ENCODE data around the gene TREH.

TREH gene

DNA sequence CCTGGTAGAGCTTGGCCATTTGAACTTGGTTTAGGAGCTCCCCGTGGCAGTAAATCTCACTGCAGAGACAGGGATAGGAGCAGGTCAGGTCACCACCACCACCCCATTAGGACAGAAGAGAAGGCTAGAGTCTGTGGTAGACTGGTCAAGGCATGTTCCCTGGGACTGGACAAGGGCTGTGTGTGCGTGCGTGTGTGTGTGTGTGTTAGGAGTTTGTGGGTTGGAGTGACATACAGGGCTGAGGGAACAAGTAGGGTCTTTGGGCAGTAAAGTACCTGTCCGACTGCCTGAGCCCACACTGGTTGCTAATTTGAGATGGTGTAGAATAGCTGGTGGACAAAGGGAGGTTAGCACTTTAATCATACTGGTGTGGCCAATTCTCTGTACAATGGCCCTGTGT lies 16.1 kb downstream of the TREH start:
- DNase-seq: no peak

DNA sequence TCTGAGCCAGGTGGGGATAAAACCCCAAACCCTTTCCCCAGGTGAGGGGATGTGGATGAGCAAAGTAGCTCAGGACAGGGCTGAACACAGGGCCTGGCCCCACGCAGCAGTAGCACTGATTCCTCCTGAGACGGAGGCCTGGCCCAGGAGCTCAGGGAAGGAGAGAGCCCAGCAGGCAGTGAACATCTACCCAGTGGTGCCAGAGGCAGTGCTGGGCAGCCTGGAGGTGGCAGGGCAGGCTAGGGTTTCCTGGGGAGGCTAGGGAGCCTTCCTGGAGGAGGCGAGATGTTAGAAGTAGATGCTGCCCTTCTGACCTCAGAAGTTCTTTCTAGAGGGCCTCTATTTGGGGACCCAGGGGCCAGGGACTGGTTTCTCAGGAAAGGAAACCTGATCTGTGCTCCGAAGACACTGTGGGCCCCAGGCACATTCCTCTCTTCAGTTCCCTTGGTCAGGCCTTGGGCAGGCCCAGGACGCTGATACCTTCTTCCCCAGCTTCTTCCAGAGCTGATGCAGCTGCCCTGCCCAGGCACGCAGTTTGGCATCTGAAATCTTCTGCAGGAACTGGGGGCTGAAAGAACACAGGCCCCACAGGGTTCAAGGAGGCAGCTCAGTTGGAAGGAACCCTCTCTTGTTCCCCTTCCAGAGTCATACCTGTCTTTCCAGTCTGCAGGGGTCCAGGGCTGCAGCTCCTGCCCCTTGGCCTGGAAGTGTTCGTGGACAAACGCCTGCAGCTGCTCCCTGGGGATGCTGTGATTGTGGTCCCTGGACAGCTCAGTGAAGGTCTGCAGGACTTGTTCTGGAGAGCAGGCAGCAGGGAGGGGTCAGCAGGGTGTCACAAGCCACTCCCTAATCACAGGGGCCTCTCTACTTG lies 16.8 kb downstream of the TREH start:
- no peak for DNase-seq

DNA sequence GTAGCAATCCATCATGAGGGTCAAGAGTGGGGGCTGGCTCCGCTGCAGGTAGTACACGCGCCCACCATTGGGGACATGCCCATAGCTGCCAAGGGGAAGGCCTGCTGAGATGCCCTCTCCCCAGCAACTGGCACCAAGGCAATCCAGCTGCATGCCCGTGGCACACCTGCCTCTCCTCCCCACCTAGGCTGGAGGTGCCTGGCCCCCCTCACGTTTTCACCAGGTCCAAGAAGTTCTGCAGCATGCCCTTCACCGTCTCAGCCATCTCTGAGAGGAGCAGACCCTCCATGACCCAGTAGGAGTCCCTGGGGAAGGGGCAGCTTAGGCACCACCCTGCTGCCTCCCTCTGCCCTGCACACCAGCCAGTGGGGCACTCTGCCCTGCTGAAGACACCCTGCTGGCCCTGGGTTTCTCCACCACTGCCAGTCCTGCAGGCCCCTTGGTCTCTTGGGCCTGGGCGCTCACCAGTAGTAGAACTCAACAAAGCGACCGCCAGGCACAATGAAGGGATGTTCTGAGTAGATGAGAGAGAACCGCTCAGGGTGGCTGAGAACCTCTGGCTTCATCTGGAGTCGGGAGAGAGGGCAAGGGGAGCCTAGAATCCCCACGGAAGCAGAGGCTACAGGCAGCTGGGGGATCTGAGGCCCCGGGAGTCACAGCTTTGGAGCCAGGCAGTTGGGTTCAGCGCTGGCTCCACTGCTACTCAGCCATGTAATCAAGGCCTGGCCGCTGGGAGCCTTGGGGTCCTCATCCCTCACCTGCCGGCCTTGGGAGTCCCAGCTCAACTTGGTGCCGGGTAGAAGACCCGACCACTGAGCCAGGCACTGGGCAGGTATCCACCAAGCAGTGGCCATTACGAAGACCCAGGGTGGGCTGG lies 17.8 kb downstream of the TREH start:
- no peak for DNase-seq

DNA sequence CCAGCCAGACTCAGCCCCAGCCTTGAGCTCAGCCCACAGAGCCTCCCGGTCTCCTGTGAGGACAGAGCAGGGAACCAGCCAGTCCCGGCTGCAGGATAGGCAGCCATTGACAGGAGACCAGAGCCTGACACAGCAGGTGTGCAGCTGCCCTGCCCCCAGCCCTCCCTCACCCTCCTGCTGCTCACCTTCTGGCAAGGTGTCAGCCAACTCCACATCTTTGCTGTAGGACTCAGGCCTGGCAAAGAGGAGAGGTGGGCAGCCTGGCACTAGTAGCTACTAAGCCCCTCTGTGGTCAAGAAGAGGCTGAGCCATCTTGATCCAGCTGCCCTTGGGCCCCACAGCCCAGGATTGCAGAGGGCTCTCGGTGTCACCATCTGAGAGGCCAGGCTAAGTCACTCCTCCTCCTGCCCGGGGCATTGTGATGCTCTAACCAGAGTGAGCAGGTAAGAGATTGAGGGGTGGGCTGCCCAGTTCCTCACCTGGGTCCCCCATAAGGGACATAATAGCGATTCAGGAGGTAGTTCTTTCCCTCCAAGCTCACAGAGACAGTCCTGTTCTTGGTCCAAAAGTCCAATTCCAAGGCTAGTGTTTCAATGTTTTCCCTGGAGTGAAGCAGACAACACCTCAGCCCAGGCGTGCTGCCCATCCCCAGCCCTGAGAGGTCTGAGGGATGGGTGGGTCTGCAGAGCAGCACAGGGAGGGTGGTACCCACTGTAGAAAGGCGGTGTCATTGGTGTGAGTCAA lies 18.6 kb downstream of the TREH start:
- no peak for DNase-seq

DNA sequence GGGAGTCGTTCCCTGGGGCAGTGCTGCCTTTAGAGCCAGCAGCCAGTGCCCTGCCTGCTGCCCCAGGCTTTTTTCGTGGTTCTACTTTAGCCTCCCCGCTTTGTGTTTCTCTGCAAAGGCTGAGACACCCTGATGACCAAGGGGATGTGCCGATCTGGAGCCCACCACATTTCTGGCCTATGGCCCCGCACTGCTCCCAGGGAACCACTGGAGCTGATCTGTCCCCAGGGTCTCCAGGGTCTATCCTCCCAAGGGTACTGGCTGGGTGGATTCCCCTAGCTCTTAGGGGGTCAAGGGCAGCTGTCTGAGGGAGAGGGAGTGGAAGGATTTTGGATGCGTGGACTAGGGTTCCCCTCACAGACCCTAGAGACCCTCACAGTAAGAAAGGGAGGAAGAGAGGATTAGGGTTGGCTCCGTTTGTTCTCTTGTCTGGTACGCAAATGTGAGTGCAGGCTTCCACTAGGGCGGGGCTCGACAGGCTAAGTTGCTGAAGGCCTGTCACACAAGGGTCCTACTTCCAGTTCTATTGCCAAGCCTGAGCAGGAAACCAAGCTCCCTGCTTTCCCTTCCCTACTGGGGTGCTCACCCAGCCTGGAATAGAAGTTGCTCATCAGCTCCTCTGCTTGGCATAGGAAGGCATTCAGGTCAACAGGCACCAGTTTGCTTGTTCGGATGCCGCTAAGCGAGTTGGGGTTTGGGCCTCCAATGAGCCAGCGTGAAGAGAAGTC lies 19.3 kb downstream of the TREH start:
- no peak for DNase-seq

DNA sequence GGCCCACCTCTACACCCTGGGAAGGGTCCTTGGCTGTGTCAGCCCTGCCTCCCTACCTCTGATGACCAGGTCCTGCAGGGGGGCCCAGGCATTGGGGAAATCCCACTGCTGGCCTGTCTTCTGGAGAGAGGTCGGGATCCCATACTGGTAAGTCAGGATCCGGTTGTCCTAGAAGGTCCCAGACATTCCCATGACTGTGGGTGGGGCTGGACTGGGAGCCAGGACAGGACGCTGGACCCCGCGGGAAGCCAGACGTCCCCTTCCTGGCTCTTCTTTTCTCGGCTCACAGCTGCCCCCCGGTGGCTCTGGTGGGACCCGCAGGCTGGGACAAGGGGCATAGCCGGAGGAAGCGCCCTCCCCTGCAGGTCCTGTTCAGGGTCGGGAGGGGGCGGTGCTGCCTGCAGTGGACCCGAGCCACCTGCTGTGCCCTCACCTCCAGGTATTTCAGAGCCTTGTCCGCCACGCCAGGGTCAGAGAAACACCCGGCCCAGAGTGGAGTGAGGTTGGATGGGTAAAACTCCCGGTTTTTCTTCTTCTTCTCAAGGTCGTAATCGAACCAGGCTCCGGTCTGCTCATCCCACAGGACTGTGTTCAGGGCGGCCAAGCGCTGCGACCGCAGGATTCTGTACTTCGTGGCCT lies 20.0 kb downstream of the TREH start:
- DNase-seq: peak; percentile 21 to 68

DNA sequence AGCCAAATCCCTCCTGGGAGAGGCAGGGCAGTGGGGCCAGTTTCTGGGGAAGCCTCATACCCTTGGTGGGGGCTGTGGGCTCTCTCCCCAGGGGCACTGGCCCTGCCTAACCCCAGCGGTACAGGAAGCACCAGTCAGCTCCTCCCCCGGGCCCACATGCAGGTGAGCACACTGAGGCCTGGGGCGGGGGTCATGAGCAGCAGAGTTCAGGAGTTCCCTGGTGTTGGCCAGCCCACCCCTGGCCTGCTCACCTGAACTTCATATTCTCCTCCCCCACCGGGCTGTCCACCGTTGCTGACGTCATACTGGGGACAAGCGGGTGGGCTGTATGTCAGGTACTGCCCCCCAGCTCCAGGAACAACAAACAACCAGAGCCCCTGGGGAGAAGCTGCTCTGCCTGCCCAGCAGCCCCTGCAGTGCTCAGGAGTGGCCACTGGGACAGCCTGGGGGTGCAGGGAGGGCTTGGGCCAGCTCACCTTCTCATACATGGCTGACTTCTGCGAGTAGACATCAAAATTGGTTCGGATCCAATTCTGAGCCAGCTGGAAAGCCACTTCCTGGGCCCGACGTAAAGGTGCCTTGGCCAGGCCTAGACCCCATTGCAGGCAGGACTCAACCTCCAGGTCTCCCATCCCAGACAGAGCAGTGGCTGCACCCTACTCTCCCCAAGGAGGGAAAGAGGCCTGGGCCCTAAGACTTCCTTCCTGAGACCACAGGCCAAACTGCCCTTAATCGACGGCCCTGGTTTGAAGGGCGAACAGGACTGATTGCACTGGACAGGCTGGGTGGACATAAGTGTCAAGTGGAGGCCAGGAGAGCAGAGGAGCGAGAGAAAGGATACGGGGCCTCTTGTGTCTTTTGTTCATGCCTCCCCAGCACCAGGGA lies 20.8 kb downstream of the TREH start:
- DNase-seq: no peak

DNA sequence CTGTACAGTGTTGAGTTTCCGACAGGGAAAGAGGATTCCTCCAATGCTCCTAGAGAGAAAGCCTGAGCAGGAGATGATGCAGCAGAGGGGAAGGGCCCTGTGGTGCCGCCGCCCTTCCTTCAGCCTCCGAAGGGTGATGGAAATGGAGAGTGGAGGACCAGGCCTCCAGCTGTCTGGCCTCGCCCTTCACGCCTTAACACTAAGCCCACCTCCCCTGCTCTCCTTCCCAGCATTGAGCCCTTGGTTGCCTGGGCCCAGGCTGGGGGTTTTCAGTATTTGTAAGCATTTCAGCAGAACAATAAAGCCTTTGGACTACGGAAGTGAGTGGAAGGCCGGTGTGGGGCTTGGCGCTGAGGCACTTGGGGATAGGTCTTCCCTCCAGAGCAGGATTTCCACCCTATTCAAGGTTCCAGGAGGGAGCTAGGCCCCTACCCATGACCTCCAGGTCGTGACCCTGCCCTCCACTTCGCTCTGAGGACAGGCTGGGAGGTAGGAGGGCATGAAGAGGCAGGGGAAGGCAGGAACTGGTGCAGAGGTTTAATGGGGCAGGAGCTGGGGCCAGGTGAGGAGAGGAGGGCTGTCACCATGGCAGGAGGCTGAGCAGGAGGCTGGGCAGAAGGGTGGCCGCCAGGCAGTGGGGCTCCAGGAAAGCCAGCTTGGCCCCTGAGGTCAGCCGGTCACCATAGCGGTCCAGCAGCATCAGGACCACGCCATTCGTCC lies 21.6 kb downstream of the TREH start:
- no peak for DNase-seq

DNA sequence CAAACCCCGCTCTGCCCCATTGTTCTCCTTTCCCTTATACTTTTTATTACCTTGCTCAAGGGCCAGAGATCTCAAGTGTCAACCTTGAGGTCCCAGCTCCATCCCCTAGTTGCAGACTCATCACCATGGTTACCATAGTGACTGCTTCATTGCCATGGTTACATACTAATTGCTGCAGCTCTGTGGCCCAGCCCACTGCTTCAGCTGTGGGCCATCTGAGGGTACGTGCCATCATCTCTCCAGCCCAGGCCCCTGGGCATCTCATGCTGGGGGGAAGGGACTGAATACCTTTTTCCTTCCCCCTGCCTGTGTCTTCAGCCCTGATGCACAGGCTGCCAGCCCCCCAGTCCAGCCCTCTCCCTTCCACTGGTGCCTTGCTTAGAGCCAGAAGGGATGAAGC lies 22.2 kb downstream of the TREH start:
- DNase-seq: no peak

DNA sequence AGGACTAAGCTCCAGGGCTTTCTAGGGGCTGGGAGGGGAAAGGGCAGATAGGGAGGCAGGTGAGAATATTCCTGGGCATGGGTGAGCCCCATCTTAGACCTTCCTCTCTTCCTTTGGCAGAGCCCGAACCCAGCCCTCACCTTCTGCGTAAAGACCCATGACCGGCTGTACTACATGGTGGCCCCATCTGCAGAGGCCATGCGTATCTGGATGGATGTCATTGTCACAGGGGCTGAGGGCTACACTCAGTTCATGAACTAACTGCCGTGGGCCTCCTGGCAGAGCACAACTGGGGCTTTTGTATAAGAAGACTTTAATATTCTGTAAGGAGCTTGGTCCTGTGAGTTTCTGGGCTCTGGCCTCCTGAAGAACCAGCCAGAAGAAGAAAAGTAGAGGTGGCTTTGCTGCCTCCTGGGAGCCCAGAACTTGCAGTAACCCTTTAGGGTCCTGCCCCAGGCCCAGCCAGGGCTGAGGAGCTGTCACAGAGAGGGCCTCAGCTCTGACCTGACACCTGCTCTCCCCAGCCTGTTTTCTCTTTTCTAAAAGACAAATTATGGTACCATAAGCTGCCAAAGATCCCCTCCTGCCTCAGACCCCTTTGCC lies 22.8 kb downstream of the TREH start:
- no peak for DNase-seq

DNA sequence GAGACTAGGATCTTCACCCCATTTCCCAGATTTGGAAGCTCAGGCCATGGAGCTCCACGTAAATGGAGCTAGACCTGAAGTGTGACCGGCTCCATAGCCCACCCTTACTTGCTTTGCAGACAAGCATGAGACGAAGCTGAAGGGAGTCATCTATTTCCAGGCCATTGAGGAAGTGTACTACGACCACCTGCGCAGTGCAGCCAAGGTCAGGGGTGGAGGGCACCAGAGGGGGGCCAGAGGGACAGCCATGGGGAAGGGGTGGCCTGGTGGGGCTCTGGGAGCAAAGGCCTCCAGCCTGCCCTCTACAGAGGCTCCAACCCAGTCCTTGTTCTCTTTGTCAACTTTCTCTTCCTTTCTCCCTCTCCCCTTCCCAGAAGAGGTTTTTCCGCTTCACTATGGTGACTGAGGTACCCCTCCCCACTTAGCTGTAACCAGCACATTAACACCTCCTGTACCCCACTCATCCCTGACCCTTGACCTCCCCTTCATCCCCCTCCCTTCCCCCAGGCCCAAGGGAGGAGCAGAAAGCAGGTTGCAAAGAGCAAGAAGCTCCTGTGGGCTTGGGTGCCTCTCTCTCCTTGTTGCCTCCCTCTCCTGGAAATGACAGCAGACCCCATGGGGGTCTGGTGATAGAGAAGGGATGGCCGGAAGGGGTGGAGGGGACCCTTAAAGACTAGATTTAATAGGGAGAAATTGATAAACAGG lies 23.8 kb downstream of the TREH start:
- no peak for DNase-seq

DNA sequence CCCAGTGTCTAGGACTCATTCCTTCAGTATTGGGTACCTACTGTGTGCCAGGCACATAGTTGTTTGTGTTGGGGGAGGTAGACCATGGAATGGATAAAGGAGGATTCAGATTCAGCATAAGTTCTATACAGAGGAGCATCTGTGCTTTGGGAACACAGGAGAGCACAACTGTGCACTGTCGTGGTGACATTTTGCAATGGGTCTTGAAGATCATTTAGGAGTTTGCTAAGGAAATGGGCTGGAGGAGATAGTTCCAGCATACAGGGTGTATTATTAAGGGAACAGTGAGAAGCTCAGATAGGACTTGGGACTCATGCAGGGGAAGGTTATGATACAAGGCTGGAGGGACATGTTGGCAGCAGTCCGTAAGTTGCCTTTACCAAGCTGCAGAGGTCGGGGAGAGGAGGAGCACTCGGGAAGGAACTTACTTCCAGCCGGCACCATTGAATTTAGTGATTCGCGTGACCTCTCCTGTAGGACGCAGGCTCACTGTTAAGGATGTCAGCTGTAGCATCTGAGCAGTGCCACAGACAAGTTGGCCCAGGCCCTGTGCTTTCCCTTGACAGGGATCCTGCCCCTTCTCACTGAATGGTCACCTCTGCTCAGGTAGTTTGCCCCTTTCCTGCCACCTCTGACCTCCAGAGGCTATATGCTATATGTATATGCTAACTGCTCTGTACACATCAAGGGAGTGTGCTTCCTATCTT lies 25.6 kb downstream of the TREH start:
- no peak for DNase-seq

DNA sequence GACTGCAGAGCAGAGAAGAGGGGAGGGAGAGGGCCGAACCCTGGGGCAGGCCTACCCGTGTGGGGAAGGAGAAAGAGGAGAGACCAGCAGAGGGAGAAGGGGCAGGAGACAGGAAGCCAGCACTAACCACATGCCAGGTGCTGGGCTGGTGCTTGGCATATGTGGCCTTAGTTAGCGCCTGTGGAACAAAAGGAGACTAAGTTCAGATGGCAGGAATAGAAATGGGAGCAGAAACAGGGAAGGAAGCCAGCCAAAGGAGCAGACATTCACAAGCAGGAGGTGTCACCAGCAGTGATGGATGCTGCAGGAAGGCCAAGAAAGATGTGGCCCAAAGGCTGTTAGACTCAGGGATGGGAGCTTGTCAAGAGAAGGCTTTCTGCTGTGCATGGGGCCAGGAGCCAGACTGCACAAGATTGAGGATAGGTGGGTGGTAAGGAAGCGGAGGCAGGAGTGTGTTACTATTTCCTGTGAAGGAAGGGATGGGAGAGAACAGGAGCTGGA lies 26.7 kb downstream of the TREH start:
- peak; percentile 72 to 74 for DNase-seq

DNA sequence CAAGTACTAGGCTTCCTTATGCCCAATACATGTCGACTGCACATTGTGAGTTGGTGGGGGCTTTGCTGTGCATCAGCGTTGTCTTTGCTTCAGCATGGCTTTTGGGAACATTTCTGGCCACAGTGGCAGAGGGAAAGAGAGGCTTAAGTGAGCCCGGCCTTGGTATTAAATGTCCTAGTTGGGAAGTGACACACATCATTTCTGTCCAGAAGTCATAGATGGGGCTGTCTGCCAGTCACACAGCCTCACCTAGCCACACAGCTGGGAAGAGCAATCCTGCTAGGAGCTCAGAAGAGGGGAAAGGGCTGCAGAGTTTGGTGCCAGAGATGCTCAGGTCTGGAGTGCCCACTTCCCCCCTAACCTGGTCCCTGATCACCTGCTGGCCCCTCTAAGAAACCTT lies 27.6 kb downstream of the TREH start:
- no peak for DNase-seq

DNA sequence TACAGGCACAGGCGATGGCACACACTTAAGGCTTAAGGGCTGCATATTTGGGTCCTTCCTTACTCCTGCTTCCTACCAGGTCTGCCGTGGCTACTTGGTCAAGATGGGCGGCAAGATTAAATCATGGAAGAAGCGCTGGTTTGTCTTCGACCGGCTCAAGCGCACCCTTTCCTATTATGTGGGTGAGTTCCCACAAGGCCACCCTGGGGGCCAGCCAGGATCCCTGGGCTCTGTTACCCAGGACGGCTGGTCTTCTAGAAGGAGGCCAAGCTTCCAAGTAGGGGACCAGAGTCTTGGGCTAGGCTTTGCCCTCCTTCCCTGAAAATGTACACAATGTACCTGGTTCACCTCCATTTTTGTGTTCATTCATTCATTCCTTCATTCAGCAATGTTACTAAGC lies 29.1 kb downstream of the TREH start:
- no peak for DNase-seq

DNA sequence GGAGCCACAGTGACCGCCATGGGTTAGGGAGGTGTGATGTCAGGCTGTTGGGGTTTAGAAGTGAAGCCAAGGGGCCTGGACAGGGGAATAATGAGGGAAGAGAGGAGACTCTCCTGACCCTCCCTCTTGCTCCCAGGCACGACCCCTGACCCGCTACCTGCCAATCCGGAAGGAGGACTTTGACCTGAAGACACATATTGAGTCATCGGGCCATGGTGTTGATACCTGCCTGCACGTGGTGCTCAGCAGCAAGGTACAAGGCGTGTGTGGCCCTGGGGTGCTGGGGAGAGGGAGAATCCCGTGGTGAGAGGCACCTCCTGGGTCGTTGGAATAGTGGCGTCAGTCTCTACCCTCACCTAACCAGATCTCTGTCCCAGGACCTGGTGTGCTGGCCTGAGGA lies 29.5 kb downstream of the TREH start:
- DNase-seq: no peak

DNA sequence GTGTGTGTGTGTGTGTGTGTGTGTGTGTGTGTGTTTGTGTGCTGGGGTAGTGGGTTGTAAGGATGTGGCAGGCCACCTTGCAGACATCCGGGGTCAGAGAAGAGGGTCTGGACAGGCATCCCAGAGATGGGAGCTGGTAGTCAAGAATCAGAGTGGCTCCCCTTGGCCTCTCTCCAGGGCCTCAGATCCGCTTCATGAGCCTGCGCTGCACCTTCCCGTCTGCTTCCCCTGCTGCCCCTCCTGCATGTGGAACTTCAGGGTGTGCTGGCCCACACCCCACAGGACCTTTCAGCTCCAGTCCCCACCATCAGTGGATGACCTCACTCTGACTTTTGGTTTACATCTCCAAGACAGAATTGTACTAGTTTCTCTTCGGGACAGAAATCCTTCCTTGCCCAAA lies 31.2 kb downstream of the TREH start:
- DNase-seq: no peak

DNA sequence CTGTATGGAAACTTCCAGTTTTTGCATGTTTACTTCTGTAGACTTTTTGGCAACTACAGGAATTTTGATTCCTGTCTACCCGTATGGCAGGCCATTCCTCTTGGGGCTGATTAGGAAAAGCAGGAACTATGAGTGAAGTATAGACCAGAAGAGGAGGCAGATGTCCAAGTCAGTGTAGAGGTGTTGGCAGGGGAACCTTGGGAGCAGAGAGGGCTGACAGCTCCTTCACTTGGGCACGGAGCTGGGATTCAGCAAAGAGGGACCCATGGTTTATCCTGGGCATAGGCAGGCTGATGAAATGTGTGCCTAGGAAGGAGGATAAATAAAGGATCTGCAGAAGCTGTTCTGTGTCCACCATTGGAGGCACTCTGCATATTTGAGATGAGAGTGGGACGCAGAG lies 33.1 kb downstream of the TREH start:
- no peak for DNase-seq
